Astrocyte of the spinal cord (primary cell): ENCODE data around the gene APEH.

Experiments used
- DNase-seq: peaks from one replicate; pipeline ENCODE4 v3.0.0; 2011; ENCODE audit warnings: low read depth, low spot score
- H3K4me3 ChIP-seq: 2 replicates; pipeline ENCODE4 v1.5.1; 2011; ENCODE audit warnings: low read depth, mild to moderate bottlenecking, low read length, moderate library complexity
- CTCF ChIP-seq: IDR thresholded peaks from 2 replicates; pipeline ENCODE4 v1.5.1; 2012; ENCODE audit warnings: low read depth, mild to moderate bottlenecking, low read length, inconsistent platforms
- in situ Hi-C: cut with HindIII; loops from 2 replicates; pipeline ENCODE4 v1.10.0; 2017; ENCODE audit warnings: low sequenced_read_pairs

APEH gene

DNA sequence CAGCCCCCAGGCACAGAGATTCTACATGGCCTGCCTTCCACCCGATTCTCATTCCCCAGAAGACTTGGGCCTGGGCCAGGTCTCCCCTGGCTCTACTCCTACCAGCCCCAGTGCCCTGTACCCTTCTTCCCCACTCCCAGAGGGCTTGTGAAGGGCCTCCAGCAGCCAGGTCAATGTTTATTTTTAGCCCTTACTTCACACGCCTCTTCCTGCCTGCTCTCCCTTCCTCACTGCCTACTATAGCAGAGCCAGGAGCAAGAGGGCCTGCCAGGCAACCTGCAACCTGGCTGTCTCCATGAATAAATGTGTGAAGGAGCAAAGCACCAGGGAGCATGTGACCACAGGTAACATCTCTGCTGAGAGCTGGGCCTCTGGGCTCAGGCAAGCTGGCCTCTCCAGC, 26.4 kb upstream of the APEH start:
- no peak for TF ChIP-seq CTCF
- in situ Hi-C loops = no loop called here
- H3K4me3 ChIP-seq = no peak overlapping the region
- DNase-seq = no peak

GRCh38 chr3:49648354-49649019, 25.7 kb upstream of the APEH start:
- no peak overlapping the region for H3K4me3 ChIP-seq
- no peak for DNase-seq
- no peak for TF ChIP-seq CTCF
- in situ Hi-C loops = no loop called here

GRCh38 chr3:49649576-49649975, 24.6 kb upstream of the APEH start:
- TF ChIP-seq CTCF = no peak
- no peak overlapping the region for H3K4me3 ChIP-seq
- in situ Hi-C loops = no loop called here
- no peak for DNase-seq

DNA sequence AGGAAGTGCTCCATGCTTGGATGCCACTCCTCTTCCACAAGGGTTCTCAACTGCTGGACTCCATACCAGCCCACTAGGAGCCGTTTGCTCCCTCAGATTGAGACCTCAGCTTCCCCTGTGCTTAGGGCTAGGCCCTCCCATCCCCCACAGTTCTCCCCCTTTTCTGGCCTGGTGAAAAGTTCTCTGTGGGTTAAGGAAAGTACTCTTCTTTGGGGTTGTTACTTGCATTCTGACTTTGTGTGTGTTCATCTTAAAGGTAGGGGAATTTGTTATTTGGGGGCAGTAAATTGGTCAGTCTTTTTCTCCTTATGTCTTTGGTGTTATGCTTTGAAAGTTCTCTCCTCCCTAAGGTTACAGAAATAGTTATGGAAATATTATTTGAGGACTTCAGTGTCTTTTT, 24.0 kb upstream of the APEH start:
- no peak overlapping the region for H3K4me3 ChIP-seq
- in situ Hi-C loops = no loop called here
- DNase-seq = no peak
- TF ChIP-seq CTCF = no peak

- no peak for DNase-seq
- no peak for TF ChIP-seq CTCF
- no peak overlapping the region for H3K4me3 ChIP-seq
- in situ Hi-C loops = no loop called here
These were observed 23.5 kb upstream of the APEH start for GRCh38 chr3:49650637-49651036.

DNA sequence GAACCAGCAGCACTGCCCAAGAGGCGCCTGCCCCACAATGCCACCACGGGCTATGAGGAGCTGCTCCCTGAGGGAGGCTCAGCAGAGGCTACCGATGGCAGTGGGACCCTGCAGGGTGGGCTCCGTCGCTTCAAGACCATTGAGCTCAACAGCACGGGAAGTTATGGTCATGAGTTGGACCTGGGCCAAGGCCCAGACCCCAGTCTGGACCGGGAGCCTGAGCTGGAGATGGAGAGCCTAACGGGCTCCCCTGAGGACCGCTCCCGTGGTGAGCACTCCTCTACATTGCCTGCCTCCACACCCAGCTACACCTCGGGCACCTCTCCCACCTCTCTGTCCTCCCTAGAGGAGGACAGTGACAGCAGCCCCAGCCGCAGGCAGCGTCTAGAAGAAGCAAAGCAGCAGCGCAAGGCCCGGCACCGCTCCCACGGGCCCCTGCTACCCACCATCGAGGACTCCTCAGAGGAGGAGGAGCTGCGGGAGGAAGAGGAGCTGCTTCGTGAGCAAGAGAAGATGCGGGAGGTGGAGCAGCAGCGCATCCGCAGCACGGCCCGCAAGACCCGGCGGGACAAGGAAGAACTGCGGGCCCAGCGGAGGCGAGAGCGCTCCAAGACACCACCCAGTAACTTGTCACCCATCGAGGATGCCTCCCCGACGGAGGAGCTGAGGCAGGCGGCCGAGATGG, 21.8 kb upstream of the APEH start:
- in situ Hi-C loops = no loop called here
- no peak for DNase-seq
- no peak overlapping the region for H3K4me3 ChIP-seq
- TF ChIP-seq CTCF = no peak
